Measurements from ENCODE around the gene HEG1.

The HEG1 gene

GRCh38 chr3:125003859-125004595 lies 51.8 kb downstream of the HEG1 start:
- Histone ChIP-seq H3K9me3 (ENCODE audit: control insufficient read depth, insufficient read depth, low read length) (no peaks in the 10 kb centered on the region), H3K4me1 (ENCODE audit: insufficient read depth, low read length) (no peaks in the 10 kb centered on the region), H3K9ac (ENCODE audit: low read depth, low read length) (no peak overlapping the region), H3K36me3 (ENCODE audit: insufficient read depth, low read length) (peaks cover 3% of the 10 kb centered on the region; the same call in 1 of the 2 replicates)

DNA sequence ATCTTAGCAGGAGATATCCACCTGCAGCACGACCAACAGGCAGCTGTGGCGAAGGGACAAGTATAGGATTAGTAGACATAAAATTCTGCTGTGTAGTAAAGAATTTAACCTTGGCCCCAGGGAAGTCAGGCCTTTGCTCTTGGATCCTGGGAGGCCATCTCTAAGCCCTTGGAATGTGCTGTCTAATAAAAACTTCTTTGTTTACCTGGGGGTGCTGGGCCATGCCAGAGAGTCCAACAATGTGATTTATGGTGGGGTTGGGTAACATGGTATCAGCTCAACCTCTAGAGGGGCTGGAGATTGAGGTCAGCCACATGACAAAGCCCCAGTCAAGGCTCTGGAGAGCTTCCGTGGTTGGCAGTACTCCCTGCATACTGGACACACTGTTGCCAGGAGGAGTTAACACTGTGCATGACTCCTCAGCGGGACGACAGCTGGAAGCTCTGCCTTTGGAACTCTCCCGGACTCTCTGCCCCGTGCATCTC lies 52.4 kb downstream of the HEG1 start:
- Histone ChIP-seq H3K9me3 (ENCODE audit: control insufficient read depth, insufficient read depth, low read length) (no peaks in the 10 kb centered on the region), H3K4me1 (ENCODE audit: insufficient read depth, low read length) (no peaks in the 10 kb centered on the region), H3K9ac (ENCODE audit: low read depth, low read length) (no peak overlapping the region), H3K36me3 (ENCODE audit: insufficient read depth, low read length) (no peaks in the 10 kb centered on the region; the same call in 1 of the 2 replicates)

DNA sequence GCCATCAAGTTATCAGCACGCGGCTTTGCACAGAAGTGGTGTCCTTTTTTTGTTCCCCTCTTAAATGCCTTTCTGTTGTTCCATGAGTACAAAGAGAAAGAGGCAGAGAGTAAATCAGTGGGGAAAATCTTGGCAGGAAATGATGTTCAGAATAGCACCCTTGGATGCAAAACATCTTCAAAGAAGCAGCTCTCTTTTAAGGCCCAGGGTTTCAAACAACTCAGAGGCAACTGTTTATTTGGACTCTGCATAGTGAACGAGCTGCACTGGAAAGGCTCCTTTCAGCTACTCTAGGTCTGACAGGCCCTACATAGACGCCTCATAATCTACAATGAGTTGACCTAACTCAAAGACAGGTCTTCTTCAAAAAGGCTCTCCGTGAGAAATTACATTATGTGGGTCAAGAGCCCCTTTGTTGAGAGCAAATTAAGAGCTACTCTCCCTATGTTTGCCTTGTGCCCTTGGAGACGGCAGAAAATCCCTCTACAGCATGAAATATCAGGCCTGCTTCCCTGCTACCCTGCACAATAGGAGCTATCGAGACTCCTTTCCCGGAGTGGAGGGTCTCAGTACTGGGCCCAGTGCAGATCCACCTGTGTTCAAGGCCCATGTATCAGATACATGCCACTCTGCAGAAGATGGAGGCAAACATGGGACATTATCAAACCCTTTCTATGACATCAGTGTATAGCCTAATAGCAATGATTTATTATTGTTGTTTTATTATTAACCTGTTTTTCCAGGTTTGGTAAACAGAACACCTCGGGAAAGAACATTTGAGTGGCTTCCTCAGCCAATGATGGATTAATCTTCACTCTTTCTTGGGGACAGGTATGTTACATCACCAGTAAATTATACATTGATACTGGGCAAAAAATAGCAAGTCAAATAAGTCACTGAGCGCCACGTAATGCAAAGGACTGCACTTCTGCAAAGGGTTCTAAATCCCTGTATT lies 53.1 kb downstream of the HEG1 start:
- no peaks in the 10 kb centered on the region for H3K4me1 ChIP-seq (ENCODE audit: insufficient read depth, low read length)
- no peak overlapping the region for H3K9ac ChIP-seq (ENCODE audit: low read depth, low read length)
- no peaks in the 10 kb centered on the region; the same call in 1 of the 2 replicates for H3K36me3 ChIP-seq (ENCODE audit: insufficient read depth, low read length)
- no peaks in the 10 kb centered on the region for H3K9me3 ChIP-seq (ENCODE audit: control insufficient read depth, insufficient read depth, low read length)

GRCh38 chr3:125001557-125002413 lies 54.0 kb downstream of the HEG1 start:
- H3K9ac ChIP-seq (ENCODE audit: low read depth, low read length) = no peak overlapping the region
- H3K9me3 ChIP-seq (ENCODE audit: control insufficient read depth, insufficient read depth, low read length) = no peaks in the 10 kb centered on the region
- H3K4me1 ChIP-seq (ENCODE audit: insufficient read depth, low read length) = no peaks in the 10 kb centered on the region
- peaks cover 3% of the 10 kb centered on the region; the same call in 1 of the 2 replicates for H3K36me3 ChIP-seq (ENCODE audit: insufficient read depth, low read length)

GRCh38 chr3:125000661-125001060 lies 55.1 kb downstream of the HEG1 start:
- Histone ChIP-seq H3K4me1 (ENCODE audit: insufficient read depth, low read length) (0 out of 2 replicates have a peak, but pooled peaks cover 2% of the 10 kb centered on the region), H3K9ac (ENCODE audit: low read depth, low read length) (no peak overlapping the region), H3K9me3 (ENCODE audit: control insufficient read depth, insufficient read depth, low read length) (no peaks in the 10 kb centered on the region), H3K36me3 (ENCODE audit: insufficient read depth, low read length) (peaks cover 3% of the 10 kb centered on the region; the same call in 1 of the 2 replicates)

- no peak overlapping the region for H3K9ac ChIP-seq (ENCODE audit: low read depth, low read length)
- 0 out of 2 replicates have a peak, but pooled peaks cover 4% of the 10 kb centered on the region for H3K4me1 ChIP-seq (ENCODE audit: insufficient read depth, low read length)
- no peaks in the 10 kb centered on the region for H3K9me3 ChIP-seq (ENCODE audit: control insufficient read depth, insufficient read depth, low read length)
- H3K36me3 ChIP-seq (ENCODE audit: insufficient read depth, low read length) = peaks cover 3% of the 10 kb centered on the region; the same call in 1 of the 2 replicates
Observed at GRCh38 chr3:124999897-125000435, 55.8 kb downstream of the HEG1 start.

DNA sequence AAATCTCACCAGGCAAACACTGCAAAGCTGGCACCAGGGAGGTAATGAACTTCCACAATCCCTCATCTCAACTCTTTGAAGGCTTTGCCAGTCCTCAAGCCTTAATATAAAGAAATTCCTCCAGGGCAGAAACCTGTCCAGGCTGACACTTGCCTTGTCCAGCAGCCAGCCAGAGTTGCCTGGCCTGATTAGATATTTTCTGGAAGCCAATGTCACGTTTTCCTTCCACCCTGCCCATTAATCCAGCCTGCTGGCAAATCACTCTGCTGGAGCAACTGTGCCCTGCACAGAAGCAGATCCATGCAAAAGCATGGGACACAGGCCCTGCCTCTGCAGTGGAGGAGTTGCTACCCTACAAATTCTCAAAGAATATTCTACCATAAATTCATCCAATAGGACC lies 56.5 kb downstream of the HEG1 start:
- Histone ChIP-seq H3K9me3 (ENCODE audit: control insufficient read depth, insufficient read depth, low read length) (no peaks in the 10 kb centered on the region), H3K36me3 (ENCODE audit: insufficient read depth, low read length) (peaks cover 3% of the 10 kb centered on the region; the same call in 1 of the 2 replicates), H3K9ac (ENCODE audit: low read depth, low read length) (no peak overlapping the region), H3K4me1 (ENCODE audit: insufficient read depth, low read length) (0 out of 2 replicates have a peak, but pooled peaks cover 4% of the 10 kb centered on the region)

DNA sequence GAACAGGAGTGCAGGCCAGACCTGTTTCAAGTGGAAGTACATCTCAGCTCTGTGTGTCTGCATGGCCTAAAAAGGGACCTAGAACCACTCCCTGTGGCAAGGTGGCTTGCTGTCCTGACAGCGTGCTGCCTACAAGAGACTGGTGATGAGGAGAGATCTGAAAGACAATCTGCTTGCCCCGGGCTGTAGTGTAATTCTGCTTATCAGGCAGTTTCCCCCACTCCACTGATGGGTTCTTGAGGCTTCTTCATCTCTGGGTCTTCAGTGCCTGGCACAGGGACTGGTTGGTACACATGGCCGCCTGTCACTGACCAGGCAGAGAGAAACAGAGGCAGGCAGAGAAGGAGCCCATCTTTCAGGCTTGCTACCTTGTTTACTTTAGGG lies 57.6 kb downstream of the HEG1 start:
- peaks cover 7% of the 10 kb centered on the region; the same call in 1 of the 2 replicates for H3K4me1 ChIP-seq (ENCODE audit: insufficient read depth, low read length)
- no peak overlapping the region for H3K9ac ChIP-seq (ENCODE audit: low read depth, low read length)
- H3K9me3 ChIP-seq (ENCODE audit: control insufficient read depth, insufficient read depth, low read length) = no peaks in the 10 kb centered on the region
- peaks cover 3% of the 10 kb centered on the region; the same call in 1 of the 2 replicates for H3K36me3 ChIP-seq (ENCODE audit: insufficient read depth, low read length)

- Histone ChIP-seq H3K36me3 (ENCODE audit: insufficient read depth, low read length) (peaks cover 3% of the 10 kb centered on the region; the same call in 1 of the 2 replicates), H3K4me1 (ENCODE audit: insufficient read depth, low read length) (peaks cover 13% of the 10 kb centered on the region), H3K9ac (ENCODE audit: low read depth, low read length) (no peak overlapping the region), H3K9me3 (ENCODE audit: control insufficient read depth, insufficient read depth, low read length) (no peaks in the 10 kb centered on the region)
Observed at GRCh38 chr3:124997303-124998246, 58.2 kb downstream of the HEG1 start.

- H3K36me3 ChIP-seq (ENCODE audit: insufficient read depth, low read length) = peaks cover 3% of the 10 kb centered on the region; the same call in 1 of the 2 replicates
- H3K9ac ChIP-seq (ENCODE audit: low read depth, low read length) = no peak overlapping the region
- H3K9me3 ChIP-seq (ENCODE audit: control insufficient read depth, insufficient read depth, low read length) = no peaks in the 10 kb centered on the region
- H3K4me1 ChIP-seq (ENCODE audit: insufficient read depth, low read length) = peaks cover 22% of the 10 kb centered on the region
Observed at GRCh38 chr3:124995460-124995994, 60.3 kb downstream of the HEG1 start.

- Histone ChIP-seq H3K36me3 (ENCODE audit: insufficient read depth, low read length) (peaks cover 3% of the 10 kb centered on the region; the same call in 1 of the 2 replicates), H3K4me1 (ENCODE audit: insufficient read depth, low read length) (peaks cover 22% of the 10 kb centered on the region), H3K9ac (ENCODE audit: low read depth, low read length) (no peak overlapping the region), H3K9me3 (ENCODE audit: control insufficient read depth, insufficient read depth, low read length) (no peaks in the 10 kb centered on the region)
Observed at GRCh38 chr3:124993466-124993865, 62.3 kb downstream of the HEG1 start.

DNA sequence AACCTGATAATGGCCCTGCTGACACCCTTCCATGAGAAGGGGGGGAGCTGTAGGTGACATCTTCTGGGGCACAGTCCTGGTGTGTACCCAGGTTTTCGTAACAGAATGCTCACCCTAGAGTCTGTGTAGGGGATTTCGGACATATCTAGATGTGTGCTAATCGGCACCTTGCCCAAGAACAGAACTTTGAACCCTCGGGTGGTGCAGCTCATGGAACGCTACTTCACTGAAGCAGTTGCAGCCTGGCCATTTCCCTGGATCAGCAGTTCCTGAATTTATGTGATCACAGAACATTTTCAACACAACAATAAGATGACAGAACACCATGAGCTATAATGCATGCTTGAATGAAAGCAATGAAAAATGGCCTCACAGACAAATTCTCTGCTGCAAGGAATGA lies 63.8 kb downstream of the HEG1 start:
- Histone ChIP-seq H3K9ac (ENCODE audit: low read depth, low read length) (no peak overlapping the region), H3K4me1 (ENCODE audit: insufficient read depth, low read length) (peaks cover 22% of the 10 kb centered on the region), H3K9me3 (ENCODE audit: control insufficient read depth, insufficient read depth, low read length) (no peaks in the 10 kb centered on the region), H3K36me3 (ENCODE audit: insufficient read depth, low read length) (no peaks in the 10 kb centered on the region)

Data from ES-I3 (cell line).